Endothelial cell (in vitro differentiated cells): Measurements from ENCODE around the gene ERC2. TPM values are rescaled to one million over a fixed set of nuclear protein-coding genes. Genes with fewer than 3 reads are reported as not detected.

Experiments
- DNase-seq: peaks from one replicate; pipeline ENCODE4 v3.0.0; 2021; ENCODE audit warnings: low spot score
- H3K27ac Mint-ChIP-seq: one replicate; pipeline ENCODE4 v1.8.0; 2021; ENCODE audit warnings: mixed read lengths, inconsistent platforms; ENCODE audit not compliant: unreplicated experiment
- H3K27me3 Mint-ChIP-seq: one replicate; pipeline ENCODE4 v1.8.0; 2021; ENCODE audit warnings: mild to moderate bottlenecking, moderate library complexity, mixed read lengths, inconsistent platforms; ENCODE audit not compliant: unreplicated experiment
- H3K36me3 Mint-ChIP-seq: one replicate; pipeline ENCODE4 v1.8.0; 2021; ENCODE audit warnings: mild to moderate bottlenecking, low read depth, mixed read lengths, inconsistent platforms; ENCODE audit not compliant: unreplicated experiment
- H3K4me1 Mint-ChIP-seq: one replicate; pipeline ENCODE4 v1.8.0; 2021; ENCODE audit warnings: mild to moderate bottlenecking, mixed read lengths, inconsistent platforms; ENCODE audit not compliant: unreplicated experiment
- H3K4me3 Mint-ChIP-seq: one replicate; pipeline ENCODE4 v1.8.0; 2021; ENCODE audit warnings: mild to moderate bottlenecking, mixed read lengths, inconsistent platforms; ENCODE audit not compliant: unreplicated experiment
- H3K9me3 Mint-ChIP-seq: one replicate; pipeline ENCODE4 v1.8.0; 2021; ENCODE audit warnings: mixed read lengths, inconsistent platforms; ENCODE audit not compliant: unreplicated experiment
- total RNA-seq: library from RNA; stranded (reverse); fragmentation: NEBNext Ultra II Directional; extraction: Animal tissue kit (Norgen Biotek cat#: 25700); gene quantifications from one replicate; pipeline ENCODE4 v1.2.1, GENCODE V29; 2021; ENCODE audit not compliant: unreplicated experiment
- TF ChIP-seq, protein P1 (sequence below): fragments of 200-600 bp; sonication (generic); IDR thresholded peaks from one replicate; pipeline ENCODE4 v1.5.0; 2021; ENCODE audit warnings: antibody characterized with exemption; ENCODE audit not compliant: unreplicated experiment

The ERC2 gene
- total RNA-seq, 1 donor from 2014 or later = 20.5 TPM

DNA sequence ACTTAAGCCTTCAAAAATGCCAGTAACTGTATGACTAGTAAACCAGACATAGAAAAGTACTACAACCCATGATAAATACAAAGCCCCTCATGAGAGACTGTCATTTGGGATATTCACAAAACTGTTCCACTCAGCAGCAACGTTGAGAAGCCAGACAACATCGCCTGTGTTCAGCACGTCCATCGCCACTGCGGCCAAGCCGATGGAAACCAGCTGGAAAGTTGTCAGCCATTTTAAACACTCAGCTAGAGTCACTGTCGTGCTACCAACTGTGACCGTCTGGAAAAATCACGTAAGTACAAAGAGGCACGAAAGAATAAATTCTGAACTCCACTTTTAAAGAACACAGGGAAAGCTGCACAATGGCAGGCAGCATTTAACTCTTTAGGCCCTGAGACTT lies 640.5 kb downstream of the ERC2 start:
- Mint-ChIP-seq H3K4me3 (no peak overlapping the region), H3K4me1 (peaks cover 3% of the 10 kb centered on the region), H3K9me3 (no peaks in the 10 kb centered on the region), H3K27ac (no peak overlapping the region), H3K36me3 (no peaks in the 10 kb centered on the region), H3K27me3 (no peaks in the 10 kb centered on the region)
- TF ChIP-seq, protein P1, sequence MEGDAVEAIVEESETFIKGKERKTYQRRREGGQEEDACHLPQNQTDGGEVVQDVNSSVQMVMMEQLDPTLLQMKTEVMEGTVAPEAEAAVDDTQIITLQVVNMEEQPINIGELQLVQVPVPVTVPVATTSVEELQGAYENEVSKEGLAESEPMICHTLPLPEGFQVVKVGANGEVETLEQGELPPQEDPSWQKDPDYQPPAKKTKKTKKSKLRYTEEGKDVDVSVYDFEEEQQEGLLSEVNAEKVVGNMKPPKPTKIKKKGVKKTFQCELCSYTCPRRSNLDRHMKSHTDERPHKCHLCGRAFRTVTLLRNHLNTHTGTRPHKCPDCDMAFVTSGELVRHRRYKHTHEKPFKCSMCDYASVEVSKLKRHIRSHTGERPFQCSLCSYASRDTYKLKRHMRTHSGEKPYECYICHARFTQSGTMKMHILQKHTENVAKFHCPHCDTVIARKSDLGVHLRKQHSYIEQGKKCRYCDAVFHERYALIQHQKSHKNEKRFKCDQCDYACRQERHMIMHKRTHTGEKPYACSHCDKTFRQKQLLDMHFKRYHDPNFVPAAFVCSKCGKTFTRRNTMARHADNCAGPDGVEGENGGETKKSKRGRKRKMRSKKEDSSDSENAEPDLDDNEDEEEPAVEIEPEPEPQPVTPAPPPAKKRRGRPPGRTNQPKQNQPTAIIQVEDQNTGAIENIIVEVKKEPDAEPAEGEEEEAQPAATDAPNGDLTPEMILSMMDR = no peak
- no peak for DNase-seq

GRCh38 chr3:55826731-55827496 lies 641.4 kb downstream of the ERC2 start:
- Mint-ChIP-seq H3K4me1 (peaks cover 3% of the 10 kb centered on the region), H3K36me3 (no peaks in the 10 kb centered on the region), H3K27me3 (no peaks in the 10 kb centered on the region), H3K4me3 (no peak overlapping the region), H3K27ac (no peak overlapping the region), H3K9me3 (no peaks in the 10 kb centered on the region)
- DNase-seq = no peak
- TF ChIP-seq, protein P1 = no peak

DNA sequence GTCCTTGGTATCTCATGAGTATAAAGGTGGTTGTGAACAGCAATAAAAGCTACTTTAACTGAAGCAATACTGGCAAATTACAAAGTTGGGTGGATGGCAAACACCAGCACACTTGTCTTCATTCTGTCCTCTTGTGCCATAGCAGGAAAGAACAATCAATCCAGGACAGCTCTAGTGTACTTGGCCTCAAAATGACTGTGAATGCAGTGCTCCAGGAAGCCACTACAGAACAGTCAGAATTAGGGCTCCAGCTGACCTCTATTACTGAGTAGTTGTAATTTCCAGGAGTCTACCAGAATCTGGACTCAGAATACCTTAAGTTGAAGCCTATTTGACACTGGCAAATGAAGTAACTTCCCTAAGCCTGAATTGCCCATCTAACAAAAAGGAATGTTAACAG lies 642.2 kb downstream of the ERC2 start:
- H3K4me3 Mint-ChIP-seq = no peak overlapping the region
- TF ChIP-seq, protein P1 = no peak
- peaks cover 3% of the 10 kb centered on the region for H3K4me1 Mint-ChIP-seq
- H3K27me3 Mint-ChIP-seq = no peaks in the 10 kb centered on the region
- DNase-seq = no peak
- H3K27ac Mint-ChIP-seq = no peak overlapping the region
- no peaks in the 10 kb centered on the region for H3K9me3 Mint-ChIP-seq
- H3K36me3 Mint-ChIP-seq = no peaks in the 10 kb centered on the region

DNA sequence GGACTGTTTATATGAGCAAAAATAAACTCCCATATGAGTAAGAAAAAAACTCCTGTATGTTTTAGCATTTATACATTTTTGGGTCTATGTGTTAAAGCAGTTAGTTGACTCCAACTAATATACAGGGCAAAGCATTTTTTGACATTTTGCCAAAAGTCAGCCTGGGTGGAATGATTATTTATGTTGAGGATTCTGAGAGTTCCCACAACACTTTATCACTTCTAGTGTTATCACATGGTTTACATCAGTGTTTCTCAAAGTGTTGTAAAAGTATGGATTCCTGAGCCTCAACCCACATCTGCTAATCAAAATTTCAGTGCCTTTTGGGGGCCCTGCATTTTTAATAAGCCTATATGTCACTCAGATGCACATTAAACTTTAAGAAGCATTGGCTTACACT lies 643.9 kb downstream of the ERC2 start:
- no peak overlapping the region for H3K27ac Mint-ChIP-seq
- no peaks in the 10 kb centered on the region for H3K27me3 Mint-ChIP-seq
- TF ChIP-seq, protein P1 = no peak
- H3K9me3 Mint-ChIP-seq = no peaks in the 10 kb centered on the region
- H3K4me3 Mint-ChIP-seq = no peak overlapping the region
- peaks cover 3% of the 10 kb centered on the region for H3K4me1 Mint-ChIP-seq
- no peak for DNase-seq
- H3K36me3 Mint-ChIP-seq = no peaks in the 10 kb centered on the region

DNA sequence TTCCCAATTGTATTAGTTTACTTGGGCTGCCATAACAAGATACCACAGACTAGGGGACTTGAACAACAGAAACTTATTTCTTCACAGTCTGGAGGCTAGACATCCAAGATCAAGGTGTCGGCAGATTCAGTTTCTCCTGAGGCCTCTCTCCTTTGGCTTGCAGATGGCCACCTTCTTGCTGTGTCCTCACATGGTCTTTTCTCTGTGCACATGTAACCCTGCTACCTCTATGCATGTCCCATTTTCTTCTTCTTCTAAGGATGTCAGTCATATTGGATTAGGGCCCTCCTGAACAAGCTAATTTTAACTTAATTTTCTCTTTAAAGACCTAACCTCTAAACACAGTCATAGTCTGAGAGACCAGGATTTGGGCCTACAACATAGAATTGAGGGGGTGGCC lies 644.4 kb downstream of the ERC2 start:
- peaks cover 3% of the 10 kb centered on the region for H3K4me1 Mint-ChIP-seq
- no peak overlapping the region for H3K27ac Mint-ChIP-seq
- TF ChIP-seq, protein P1 = no peak
- H3K9me3 Mint-ChIP-seq = no peaks in the 10 kb centered on the region
- no peak for DNase-seq
- H3K4me3 Mint-ChIP-seq = no peak overlapping the region
- H3K27me3 Mint-ChIP-seq = no peaks in the 10 kb centered on the region
- no peaks in the 10 kb centered on the region for H3K36me3 Mint-ChIP-seq
